ENCODE data around the gene SLC29A4. TPM values are rescaled to one million over a fixed set of nuclear protein-coding genes. Genes with fewer than 3 reads are reported as not detected.
"Not testable (repeated sequence)": the region's sequence is repeated elsewhere in the genome, so short reads cannot be mapped to it uniquely, and the experiment has no call there.

SLC29A4 gene
- total RNA-seq, 1 experiment from 2014 or later, result 1.4 TPM

DNA sequence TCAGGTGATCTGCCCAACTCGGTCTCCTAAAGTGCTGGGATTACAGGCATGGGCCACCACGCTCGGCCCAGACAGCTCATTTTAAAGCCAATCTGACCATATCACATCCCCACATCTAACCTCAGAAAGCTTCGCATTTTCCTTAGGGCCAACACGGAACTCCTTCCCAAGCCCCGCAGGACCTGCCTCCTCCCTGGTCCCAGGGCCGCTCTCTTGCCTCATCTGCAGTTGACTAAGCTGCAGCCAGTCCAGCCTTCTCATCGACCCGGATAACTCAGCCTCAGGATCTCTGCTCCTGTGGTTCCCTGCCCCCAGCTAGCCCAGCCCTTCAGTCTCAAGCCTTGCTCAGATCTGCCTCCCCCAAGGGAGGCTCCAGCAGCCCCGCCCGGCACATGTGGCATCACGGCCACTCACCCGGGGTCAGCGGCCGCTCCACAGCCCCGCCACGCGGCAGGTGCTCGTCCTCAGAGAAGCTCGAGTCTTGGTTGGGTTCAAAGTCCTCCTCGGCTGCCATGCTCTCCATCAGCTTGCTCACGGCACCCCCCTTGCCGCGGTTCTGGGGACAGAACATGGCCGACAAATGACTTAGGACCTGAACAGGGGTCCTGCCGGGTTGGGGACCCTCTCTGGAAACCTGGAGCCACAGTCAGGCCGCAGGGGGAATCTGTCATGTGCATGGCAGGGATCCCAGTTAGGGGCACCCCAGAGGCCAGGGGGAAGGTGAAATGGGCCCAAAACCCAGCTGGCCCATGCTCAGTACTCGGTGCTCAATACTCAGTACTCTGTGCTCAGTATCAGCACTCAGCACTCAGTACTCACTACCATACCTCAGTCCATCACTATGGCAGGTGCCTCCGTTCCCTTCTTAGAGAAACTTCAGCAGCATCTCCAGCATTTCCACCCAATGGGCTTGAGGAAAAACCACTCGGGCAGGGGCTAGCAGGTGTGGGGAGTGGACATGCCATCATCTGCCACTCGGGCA, 41.3 kb downstream of the SLC29A4 start:
- DNase-seq (ENCODE audit: low read depth), result not testable (repeated sequence)

DNA sequence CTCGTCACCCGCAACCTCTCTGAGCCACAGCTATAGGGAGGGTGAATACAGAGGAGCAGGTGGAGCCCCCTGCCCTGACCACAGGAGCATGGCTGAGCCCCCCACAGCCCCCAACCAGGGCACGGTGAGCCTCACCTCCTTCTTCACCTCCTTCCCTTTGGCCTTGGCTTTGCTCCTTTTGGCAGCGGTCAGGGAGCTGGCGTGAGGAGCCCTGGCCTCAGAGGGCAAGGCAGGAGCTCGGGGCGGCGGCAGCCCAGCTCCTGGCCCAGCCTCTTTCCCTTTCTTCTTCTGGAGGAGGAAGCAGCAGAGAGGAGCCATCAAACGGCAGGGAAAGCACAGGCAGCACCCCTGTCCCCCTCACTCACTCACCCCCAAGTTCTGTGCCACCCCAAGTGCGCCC, 42.2 kb downstream of the SLC29A4 start:
- no peak for DNase-seq (ENCODE audit: low read depth)

DNA sequence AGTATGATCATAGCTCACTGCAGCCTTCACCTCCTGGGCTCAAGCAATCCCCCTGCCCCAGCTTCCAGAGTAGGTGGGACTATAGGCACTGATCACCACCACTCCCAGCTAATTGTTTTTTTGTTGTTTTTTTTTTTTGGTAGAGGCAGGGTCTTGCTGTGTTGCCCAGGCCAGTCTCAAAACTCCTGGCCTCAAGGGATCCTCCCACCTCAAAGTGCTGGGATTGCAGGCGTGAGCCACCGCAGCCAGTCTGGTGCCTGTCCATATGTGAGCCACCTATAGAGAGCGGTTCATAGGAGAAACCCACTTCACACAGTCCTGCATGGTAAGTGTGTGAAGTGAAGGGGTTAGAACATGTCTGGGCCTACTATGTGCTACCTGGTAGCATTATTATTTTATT, 47.5 kb downstream of the SLC29A4 start:
- DNase-seq (ENCODE audit: low read depth), result no peak

DNA sequence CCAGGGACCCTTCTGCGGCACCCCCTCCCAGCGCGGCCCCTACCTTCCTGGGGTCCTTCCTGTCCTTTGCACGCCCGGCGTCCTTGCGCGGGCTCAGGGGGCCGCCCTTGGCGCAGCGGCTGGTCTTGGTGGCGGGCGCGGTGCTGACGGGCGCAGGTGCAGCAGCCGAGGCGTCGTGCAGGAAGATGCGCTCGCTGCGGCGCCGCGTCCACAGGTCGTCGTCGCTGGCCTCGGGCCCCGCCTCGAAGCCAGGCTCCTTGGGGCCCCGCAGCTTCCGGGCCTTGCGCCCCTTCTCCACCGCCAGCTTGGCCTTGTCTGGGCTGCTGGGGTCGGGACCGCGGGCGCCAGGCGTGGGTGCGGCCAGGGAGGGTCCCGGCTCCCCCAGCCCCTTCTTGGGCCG, 49.8 kb downstream of the SLC29A4 start:
- no peak for DNase-seq (ENCODE audit: low read depth)

DNA sequence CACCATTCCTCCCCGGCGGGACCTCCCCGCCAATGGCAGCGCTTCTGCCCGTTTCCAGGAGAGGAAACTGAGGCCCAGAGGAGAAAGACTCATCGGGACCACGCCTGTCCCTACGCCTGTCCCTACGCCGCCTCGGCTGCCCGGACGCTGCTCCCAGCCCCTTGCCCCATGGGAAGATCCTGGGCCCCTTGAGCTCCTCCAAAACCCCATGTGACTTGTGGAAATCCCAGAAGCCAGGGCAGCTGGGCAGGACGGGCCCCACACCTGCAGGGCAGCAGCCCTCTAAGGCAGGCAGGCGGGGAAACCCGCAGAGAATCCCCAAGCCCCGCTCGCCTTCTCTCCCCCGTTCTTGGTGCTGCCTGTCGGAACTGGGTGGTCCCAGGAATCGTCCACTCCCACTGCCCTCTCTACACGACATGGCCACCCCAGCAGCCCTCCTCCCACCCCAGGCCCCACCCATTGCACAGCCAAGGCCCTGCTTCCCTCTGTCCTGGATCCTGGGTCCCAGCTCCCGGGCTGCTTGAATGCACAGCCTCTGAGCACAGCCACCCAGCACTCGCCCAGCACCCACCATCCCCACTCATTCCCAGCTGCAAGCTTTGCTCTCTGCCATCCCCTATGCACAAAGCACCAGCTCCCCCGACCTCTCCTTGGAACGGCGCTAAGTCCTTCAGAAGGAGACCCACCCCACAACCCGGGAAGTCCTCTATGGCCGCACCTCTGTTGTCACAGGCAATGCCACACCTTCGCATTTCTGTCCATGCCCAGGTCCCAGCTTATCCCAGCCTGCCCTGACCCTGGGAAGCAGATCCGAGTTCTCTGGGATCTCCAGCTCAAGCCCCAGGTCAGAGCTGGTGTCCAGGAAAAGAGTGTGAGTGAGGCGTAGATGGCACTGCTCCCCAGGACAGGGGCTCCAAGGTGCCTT, 50.6 kb downstream of the SLC29A4 start:
- DNase-seq (ENCODE audit: low read depth), result no peak

DNA sequence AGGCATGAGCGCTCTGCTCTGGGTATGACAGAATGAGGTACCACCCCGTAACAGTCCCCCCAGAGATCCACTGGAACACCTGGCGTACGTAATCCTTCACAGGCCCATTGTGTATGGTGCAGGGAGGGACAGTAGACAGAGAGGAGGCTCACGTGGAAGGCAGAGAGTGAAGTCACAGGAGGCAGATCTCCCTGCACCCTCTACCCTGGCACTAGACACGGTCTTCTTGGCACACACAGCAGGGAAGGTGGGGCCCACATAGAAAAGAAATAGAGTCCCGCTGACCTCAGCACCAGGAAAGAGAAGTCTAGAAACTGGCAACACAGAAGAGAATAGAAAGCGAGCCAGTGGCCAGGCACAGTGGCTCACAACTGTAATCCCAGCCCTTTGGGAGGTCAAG, 51.9 kb downstream of the SLC29A4 start:
- DNase-seq (ENCODE audit: low read depth), result no peak

DNA sequence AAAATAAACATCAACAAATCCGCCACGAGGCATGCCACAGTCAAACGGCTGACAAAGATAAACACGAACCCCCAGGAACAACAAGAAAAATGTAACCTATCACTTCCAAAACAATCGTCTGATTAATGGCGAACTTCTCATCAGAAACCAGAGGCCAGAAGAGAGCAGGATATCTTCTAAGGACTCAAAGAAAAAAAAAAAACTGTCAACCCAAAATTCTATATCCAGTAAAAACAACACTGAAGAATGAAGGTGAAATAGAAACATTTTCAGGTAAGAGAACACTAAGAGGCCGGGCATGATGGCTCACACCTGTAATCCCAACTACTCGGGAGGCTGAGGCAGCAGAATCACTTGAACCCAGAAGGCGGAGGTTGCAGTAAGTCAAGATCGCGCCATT, 54.3 kb downstream of the SLC29A4 start:
- DNase-seq (ENCODE audit: low read depth), result no peak

DNA sequence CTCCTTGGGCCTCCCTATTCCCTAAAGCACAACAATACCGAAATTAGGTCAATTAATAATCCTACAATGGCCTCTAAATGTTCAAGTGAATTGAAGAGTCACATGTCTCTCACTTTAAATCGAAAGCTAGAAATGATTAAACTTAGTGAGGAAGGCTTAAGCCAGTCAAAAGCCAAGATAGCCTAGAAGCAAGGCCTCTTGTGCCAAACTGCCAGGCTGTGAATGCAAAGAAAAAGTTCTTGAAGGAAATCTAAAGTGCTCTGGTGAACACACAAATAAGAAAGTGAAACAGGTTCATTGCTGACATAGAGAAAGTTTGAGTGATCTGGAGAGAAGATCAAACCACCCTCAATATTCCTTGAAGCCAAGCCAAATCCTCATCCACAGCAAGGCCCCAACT, 57.2 kb downstream of the SLC29A4 start:
- no peak for DNase-seq (ENCODE audit: low read depth)

DNA sequence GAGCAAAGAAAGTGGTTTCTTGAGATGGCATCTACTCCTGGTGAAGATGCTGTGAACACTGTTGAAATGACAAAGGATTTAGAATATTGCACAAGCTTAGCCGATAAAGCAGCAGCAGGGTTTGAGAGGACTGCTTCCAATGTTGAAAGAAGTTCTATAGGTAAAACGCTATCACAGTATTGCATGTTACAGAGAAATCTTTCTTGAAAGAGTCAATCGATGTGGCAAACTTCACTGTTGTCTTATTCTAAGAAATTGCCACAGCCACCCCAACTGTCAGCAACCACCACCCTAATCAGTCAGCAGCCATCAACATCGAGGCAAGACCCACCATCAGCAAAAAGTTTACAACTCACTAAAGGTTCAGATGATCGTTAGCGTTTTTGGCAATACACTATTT, 59.9 kb downstream of the SLC29A4 start:
- no peak for DNase-seq (ENCODE audit: low read depth)

DNA sequence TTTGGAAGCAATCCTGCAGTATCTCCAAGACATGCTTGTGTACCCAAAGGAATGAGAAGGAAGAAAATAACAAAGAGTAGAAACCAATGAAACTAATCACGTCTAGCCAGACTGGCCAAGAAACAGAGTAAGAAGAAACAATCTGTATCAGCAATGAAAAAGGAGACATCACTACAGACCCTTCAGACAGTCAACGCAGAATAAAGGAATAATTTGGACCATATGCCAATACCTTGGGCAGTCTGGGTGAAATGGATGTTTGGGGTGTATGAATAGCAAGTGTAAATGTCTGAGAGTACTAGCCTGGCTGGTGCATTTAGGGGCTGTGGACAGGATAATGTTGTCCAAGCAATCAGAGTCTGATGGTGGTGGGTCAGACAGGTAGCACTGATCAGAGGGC, 61.1 kb downstream of the SLC29A4 start:
- DNase-seq (ENCODE audit: low read depth), result no peak

DNA sequence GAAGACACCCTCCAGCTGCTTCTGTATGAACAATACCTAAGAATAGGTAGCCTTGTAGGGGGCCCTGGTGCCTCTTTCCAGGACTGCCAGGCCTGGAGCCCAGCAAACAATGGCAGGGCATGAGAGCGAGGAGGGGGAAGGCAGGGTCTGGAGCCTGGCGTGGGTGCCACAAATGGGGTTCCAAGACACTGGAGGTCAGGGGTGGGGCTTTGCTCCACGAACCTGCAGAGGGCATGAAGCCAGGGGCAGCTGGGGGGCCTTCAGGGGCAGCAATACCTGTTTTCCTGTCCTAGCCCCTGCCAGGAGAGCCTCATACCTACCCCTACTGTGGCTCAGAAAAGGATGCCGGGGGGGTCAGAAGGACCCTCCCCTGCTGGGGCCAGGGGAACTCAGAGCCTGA, 61.6 kb downstream of the SLC29A4 start:
- DNase-seq (ENCODE audit: low read depth), result no peak

DNA sequence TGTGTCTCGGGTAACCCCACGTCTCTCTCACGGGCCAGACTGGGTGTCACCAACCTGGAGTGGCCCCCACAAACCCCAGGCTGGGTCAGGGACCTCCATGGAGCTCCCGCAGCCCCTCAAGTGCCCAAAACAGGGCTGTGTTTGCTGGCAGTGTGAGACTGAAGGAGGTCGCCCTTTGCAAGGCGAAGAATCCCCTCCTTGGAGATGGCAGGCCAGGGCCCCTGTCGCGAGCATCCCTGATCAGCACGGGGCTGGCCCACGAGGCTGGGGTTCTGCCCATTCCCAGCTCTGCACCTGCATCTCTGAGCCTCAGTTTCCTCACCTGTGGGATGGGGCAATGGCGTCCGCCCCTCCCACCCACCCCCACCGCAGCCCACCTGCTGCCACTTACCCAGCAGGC, 62.4 kb downstream of the SLC29A4 start:
- DNase-seq (ENCODE audit: low read depth), result no peak

DNA sequence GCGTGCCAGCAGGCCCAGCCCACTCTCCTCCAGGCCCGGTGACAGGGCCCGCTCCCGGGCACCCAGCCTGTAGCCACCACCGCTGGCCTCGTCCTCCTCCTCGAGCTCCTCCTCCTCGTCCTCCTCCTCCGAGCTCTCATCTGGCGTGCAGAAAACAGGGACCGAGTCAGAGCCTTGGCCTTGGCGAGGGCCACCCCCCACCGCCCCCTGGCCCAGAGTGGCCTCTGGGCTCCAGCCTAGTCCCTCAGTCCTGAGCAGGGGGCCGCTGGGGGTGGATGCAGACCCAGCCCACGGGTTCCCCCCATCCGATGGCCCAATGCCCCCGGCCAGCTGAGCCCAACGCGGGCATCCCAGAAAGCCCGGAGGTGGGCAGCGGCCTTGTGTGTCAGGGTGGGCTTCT, 62.9 kb downstream of the SLC29A4 start:
- no peak for DNase-seq (ENCODE audit: low read depth)

DNA sequence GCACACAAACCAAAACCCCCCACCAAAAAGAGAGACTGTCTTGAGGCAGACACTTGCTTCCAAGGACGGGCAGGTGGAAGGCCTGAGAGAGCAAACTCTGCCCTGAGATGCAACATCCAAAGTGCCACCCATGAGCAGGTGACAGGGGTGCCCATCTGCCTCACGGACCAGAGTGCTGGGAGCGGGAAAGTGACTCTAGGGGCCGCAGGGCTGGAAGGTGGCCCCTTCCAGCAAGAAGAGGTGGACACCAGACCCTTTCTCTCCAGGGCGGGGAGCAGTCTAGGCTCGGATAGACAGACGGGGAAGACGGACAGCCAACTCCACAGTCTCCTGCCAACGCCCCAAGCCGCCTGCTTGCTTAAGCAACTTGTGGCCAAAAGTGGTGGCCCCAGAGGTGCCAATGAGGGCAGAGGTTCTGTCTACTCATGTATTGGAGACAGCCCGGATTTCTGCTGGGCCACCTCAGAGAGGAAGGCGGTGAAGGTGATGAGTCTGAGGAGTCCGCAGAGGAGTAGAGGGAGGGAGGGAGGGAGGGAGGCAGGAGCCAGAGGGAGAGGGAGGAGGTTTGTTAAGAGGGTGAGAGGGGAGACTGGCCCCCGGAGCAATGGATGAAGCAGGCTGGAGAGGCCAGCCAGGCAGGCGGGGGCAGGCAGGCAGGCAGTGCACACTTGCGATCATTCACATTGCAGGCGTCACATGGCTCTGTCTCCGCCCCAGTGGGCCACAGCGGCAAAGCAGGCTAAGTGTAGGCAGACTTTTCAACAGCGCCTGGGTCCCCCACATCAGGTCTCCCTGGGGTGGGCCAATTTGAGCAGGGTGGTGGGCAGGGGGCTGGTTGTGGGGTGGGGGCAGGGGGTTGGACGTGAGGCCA, 65.6 kb downstream of the SLC29A4 start:
- DNase-seq (ENCODE audit: low read depth), result no peak

DNA sequence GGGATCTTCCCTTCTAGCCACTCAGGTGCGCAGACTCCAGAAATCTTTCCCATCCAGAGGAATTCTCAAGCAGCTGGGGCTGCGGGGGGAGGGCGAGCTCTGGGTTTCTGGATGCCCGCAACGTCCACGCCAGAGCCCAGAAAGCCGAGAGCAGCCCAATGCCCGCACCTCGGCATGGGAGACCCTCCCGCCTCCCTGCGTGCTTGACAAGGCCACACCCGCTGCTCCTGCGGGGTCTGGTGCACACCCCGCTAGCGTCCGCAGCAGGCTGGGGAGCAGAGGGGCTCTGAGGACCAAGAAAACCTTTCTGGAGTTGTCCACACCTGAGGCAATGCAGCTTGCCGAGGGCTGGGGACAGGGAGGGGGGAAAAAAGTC, 66.2 kb downstream of the SLC29A4 start:
- DNase-seq (ENCODE audit: low read depth), result no peak

DNA sequence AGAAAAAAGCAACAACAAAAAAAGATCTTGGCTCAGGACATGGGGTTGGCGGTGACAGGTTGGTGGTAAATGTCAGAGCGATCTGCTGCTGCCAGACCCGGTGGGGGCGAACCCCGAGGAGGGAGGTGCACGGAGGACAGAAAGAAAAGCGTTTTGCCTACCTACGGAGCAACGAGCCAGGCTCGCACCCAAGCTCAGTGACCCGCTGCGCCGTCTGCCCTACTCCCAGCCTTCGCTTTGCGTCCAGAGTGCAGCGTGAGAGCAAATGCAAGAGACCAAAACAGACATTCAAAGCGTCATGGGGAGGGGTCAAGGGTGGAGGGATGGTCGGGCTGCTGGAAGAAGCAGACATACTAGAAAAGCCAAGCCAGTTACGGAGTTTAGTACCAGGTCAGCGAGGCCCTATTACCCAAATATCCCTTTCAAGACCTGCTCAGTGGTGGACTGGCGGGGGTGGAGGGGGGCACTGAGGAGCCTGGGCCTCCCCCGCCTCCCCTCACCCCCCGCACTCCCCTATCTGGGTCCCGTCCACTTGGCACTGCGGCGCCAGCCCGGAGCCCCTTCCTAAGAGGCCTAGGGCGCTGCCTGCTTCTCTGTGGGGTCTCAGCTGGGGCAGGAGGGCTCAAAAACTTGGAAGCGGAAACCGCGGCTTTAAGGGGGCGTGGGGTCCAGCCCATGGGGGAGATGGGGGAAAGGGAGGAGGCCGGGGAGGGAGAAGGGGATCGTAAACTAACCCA, 66.9 kb downstream of the SLC29A4 start:
- DNase-seq (ENCODE audit: low read depth), result no peak

DNA sequence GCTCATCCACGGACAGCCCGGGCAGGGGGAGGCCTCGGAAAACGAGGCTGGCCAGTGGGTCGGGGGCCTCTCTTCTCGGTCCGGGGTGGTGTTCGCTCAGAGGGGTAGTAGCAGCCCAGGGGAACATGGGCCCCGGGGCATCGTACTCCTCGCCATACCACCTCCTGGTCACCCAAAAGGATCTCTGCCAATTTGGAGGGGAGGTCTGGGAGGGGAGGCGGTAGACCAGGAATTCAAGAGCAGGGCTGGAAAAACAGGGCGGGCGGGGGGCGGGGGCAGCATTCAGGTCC, 67.4 kb downstream of the SLC29A4 start:
- DNase-seq (ENCODE audit: low read depth), result no peak

DNA sequence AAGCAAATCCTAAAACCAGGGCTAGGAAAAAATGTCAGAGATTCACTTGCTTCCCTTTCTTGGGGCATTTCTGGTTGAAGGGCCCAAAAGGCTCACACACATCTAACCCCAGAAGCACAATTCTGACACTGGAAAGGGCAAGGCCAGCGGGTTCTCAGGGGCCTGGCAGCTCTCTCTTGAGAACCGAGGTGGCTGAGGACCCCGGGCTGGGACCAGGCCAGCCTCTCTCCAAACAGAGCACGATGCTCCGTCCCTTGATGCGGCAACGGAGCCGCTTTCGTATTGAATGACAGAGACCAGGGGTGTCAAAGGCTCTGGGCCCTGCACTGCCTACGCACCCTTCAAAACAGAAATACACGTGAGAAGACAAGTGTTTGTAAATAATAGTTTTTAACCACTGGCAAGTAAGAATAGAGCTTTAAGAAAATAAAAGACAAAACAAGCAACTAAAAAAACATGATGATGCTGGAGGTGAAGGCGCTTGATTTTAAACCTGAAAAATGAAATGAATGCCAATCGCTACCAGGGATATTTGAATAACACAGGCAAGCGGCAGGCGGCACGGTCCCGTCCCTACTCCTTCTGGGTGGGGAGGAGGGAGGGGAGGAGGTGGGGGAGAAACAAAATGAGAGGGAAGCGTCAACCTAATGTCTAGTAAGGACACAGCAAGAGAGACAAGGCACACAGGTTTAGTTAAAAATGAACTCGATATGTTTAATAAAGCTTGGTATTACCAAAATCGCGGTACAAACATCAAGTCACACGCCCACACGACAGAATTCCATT, 68.0 kb downstream of the SLC29A4 start:
- DNase-seq (ENCODE audit: low read depth), result no peak

DNA sequence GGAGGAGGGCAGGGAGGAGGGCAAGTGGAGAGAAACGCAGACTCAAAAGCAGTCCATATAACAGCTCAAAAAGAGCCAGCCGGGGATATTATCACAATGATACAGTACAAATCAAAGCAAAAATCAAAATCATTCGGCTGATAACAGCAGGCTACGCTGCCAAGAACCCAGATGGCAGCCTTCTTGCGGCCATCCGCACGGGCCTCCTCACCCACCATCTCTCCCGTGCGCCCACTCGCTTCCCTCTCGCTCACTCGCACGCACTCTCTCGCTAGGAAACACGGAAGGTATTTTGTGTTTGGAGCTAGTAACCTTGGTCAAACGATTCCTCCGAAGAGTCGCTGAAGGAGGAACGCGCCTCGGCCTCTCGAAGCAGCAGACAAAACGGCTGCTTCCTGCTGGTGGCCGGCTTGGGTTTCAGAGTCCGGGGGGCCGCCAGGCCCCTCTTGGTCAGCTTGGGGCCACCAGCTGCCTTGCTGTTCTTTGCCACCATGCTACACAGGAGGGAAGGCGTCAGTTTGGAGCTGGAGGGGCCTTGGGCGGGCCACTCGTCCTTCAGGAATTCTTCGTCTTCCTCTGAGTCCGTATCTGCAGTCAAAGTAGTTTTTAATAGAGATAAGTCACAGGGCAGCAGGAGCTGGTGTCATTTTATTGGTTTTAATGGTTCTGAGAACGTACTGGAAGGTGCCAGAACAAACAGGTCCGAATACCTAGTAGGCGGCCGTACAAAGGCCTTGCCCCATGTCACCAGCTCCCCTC, 68.9 kb downstream of the SLC29A4 start:
- DNase-seq (ENCODE audit: low read depth), result no peak
